Caco-2 (cell line): ENCODE measurements around the gene FNDC5. TPM values are rescaled to one million over a fixed set of nuclear protein-coding genes. Genes with fewer than 3 reads are reported as not detected.

Experiments
- BruUV-seq: library from RNA; stranded (reverse); fragments of 400-500 nt; replicated peaks from 2 replicates; lab custom pipeline; 2021; lab: Mats Ljungman, UMichigan
- CTCF ChIA-PET: fragments of 300-600 bp; sonication (Branson Sonifier 250); formaldehyde crosslinking; loops from one replicate; lab custom pipeline; 2022; ENCODE audit warnings: antibody characterized with exemption; lab: Charles Lee
- POLR2A ChIA-PET: fragments of 300-600 bp; sonication (Branson Sonifier 250); formaldehyde crosslinking; loops from one replicate; lab custom pipeline; 2022; ENCODE audit warnings: antibody characterized with exemption; lab: Charles Lee
- DNase-seq, 2 experiments: peaks; one replicate each; pipeline versions ENCODE4 v3.0.0 to v3.0.0-alpha.2; 2020 to 2022
- H3K27me3 ChIP-seq: replicated peaks from 2 replicates; pipeline ENCODE4 v1.6.0; 2011; ENCODE audit warnings: low read length; ENCODE audit not compliant: control insufficient read depth, insufficient read depth
- H3K36me3 ChIP-seq: 2 replicates; pipeline ENCODE4 v1.5.1; 2011; ENCODE audit warnings: low read length; ENCODE audit not compliant: control insufficient read depth, insufficient read depth
- H3K4me1 ChIP-seq: fragments of 250-450 bp; sonication (Bioruptor Pico); 2 replicates; pipeline ENCODE4 v1.5.1; 2020; ENCODE audit warnings: mild to moderate bottlenecking
- H3K4me3 ChIP-seq: 2 replicates; pipeline ENCODE4 v1.5.1; 2011; ENCODE audit warnings: low read depth, mild to moderate bottlenecking, control low read depth, low read length
- H3K9me3 ChIP-seq: fragments of 250-450 bp; sonication (Bioruptor Pico); 2 replicates; pipeline ENCODE4 v1.5.1; 2020; ENCODE audit warnings: mild to moderate bottlenecking, moderate library complexity
- H3K27ac Mint-ChIP-seq: one replicate; pipeline ENCODE4 v1.8.0; 2022; ENCODE audit warnings: mixed read lengths; ENCODE audit not compliant: unreplicated experiment
- H3K27me3 Mint-ChIP-seq: one replicate; pipeline ENCODE4 v1.8.0; 2022; ENCODE audit warnings: mixed read lengths; ENCODE audit not compliant: insufficient read depth, unreplicated experiment
- H3K36me3 Mint-ChIP-seq: one replicate; pipeline ENCODE4 v1.8.0; 2022; ENCODE audit warnings: mild to moderate bottlenecking, mixed read lengths; ENCODE audit not compliant: insufficient read depth, unreplicated experiment
- H3K4me1 Mint-ChIP-seq: one replicate; pipeline ENCODE4 v1.8.0; 2022; ENCODE audit warnings: low read depth, mixed read lengths; ENCODE audit not compliant: unreplicated experiment
- H3K4me3 Mint-ChIP-seq: one replicate; pipeline ENCODE4 v1.8.0; 2022; ENCODE audit warnings: mild to moderate bottlenecking, moderate library complexity, mixed read lengths; ENCODE audit not compliant: unreplicated experiment
- H3K9me3 Mint-ChIP-seq: one replicate; pipeline ENCODE4 v1.8.0; 2022; ENCODE audit warnings: mixed read lengths; ENCODE audit not compliant: unreplicated experiment
- intact Hi-C: fragments of 100-400 bp; cut with micrococcal nuclease; formaldehyde crosslinking; loops from one replicate; pipeline ENCODE4 v1.10.0; 2022; ENCODE audit not compliant: unreplicated experiment
- total RNA-seq: library from RNA; stranded (reverse); gene quantifications from 2 replicates; pipeline ENCODE4 v1.2.3, GENCODE V29; 2022
- TF ChIP-seq, protein P1 (sequence below), 2 experiments: fragments of 200-600 bp in 1 of 2; IDR thresholded peaks; 1 replicate in 1 of 2; 2 replicates in 1 of 2; pipeline versions ENCODE4 v1.5.1 to v1.8.0; 2011 to 2022; ENCODE audit warnings: antibody characterized with exemption in 1 of 2, control low read depth in 1 of 2, inconsistent platforms in 1 of 2, low read depth in 1 of 2, low read length in 1 of 2, mild to moderate bottlenecking in 1 of 2, moderate library complexity in 1 of 2; ENCODE audit not compliant: insufficient read depth in 1 of 2, severe bottlenecking in 1 of 2, unreplicated experiment in 1 of 2

FNDC5 gene
- total RNA-seq, 1 experiment from 2014 or later = 1.1 TPM

DNA sequence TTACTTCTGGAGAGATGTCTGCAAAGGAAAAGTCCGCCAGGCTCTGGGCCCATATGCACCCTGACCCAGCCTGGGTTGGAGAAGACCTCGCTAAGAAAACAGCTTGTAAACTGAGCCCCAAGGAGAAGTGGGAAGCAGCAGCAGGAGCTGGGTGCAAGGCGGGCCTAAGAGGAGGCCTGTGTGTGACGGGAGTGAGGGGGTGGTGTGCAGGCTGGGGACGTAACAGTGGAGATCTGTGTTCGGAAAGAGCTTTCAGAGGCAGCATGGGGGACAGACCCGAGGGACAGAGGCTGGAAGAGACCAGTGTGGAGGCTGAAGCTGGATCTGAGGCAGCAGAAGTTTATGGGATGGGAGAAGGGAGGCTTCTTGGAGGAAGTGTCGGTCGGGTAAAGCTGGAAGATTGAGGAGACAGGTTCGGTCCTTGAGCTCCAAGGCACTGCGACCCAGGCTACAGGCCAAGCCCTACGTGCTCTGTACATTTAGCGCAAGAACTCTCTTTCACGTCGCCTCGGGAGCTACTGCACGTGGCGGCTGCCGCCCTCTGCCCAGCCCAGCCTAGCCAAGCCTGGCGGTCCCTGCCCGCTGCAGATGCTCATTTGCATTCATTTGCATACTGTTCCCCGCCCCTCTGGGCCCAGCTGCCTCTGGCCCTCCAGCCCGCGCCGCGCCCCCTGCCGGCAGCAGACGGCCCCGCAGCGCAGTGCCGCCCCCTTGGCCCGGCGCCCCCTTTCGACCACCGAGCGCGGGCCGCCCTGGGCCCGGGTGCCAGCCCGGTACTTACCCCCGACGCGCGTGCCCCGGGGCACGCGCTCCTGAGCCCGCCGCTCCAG lies 21.9 kb upstream of the FNDC5 start:
- peak overlapping the region; percentile 73 for H3K4me3 Mint-ChIP-seq

DNA sequence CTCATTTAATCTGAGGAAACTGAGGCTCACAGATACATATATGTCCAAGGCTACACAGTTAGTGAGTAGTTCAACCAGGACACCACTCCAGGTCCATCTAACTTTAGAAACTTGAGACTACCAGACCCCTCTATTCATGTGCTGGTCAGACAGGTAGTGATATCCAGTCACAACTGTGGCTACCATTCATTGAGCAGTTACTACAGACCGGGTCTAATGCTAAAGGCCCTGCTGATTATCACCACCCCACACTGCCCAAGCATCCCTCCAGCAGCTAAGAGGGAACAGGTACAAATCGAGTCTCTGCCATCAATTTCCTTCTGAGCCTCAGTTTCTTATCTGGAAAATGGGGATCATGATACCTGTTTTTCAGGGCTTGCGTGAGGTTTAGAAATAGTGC lies 20.9 kb upstream of the FNDC5 start:
- ChIA-PET CTCF (no interaction called here), POLR2A (no interaction called here)
- no peaks in the 10 kb centered on the region for H3K9me3 ChIP-seq
- no peaks in the 10 kb centered on the region for H3K4me1 ChIP-seq
- Mint-ChIP-seq H3K27ac (no peak overlapping the region), H3K4me3 (peak overlapping the region; percentile 73), H3K27me3 (peaks cover 3% of the 10 kb centered on the region), H3K4me1 (peaks cover 8% of the 10 kb centered on the region), H3K9me3 (no peaks in the 10 kb centered on the region), H3K36me3 (peaks cover 6% of the 10 kb centered on the region)
- TF ChIP-seq, protein P1, sequence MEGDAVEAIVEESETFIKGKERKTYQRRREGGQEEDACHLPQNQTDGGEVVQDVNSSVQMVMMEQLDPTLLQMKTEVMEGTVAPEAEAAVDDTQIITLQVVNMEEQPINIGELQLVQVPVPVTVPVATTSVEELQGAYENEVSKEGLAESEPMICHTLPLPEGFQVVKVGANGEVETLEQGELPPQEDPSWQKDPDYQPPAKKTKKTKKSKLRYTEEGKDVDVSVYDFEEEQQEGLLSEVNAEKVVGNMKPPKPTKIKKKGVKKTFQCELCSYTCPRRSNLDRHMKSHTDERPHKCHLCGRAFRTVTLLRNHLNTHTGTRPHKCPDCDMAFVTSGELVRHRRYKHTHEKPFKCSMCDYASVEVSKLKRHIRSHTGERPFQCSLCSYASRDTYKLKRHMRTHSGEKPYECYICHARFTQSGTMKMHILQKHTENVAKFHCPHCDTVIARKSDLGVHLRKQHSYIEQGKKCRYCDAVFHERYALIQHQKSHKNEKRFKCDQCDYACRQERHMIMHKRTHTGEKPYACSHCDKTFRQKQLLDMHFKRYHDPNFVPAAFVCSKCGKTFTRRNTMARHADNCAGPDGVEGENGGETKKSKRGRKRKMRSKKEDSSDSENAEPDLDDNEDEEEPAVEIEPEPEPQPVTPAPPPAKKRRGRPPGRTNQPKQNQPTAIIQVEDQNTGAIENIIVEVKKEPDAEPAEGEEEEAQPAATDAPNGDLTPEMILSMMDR (IDR thresholded peaks at IDR 0.05; ENCODE audit: insufficient read depth in 1 of 2, low read depth in 1 of 2, low read length in 1 of 2, severe bottlenecking in 1 of 2, unreplicated experiment in 1 of 2) = no peak
- no peaks in the 10 kb centered on the region for H3K27me3 ChIP-seq
- DNase-seq = no peak
- H3K36me3 ChIP-seq = no peaks in the 10 kb centered on the region
- no peak overlapping the region for H3K4me3 ChIP-seq
- BruUV-seq = no TSS peak
- intact Hi-C loops = no loop called here

More for the DNA sequence above, 21.9 kb upstream of the FNDC5 start:
- TF ChIP-seq, protein P1 (IDR thresholded peaks at IDR 0.05; ENCODE audit: insufficient read depth in 1 of 2, low read depth in 1 of 2, low read length in 1 of 2, severe bottlenecking in 1 of 2, unreplicated experiment in 1 of 2) = peak in 1 of 2 experiments; percentile 61
- Histone ChIP-seq H3K4me1 (no peaks in the 10 kb centered on the region), H3K4me3 (peak overlapping the region; percentile 35), H3K9me3 (no peaks in the 10 kb centered on the region), H3K36me3 (no peaks in the 10 kb centered on the region), H3K27me3 (no peaks in the 10 kb centered on the region)
- peak in 1 of 2 experiments; percentile 62 for DNase-seq
- ChIA-PET POLR2A (interaction anchor here (0.5 kb wide), 1 partner anchor 78 kb away, joined by 3 read pairs; no protein-coding TSS in a partner anchor), CTCF (interaction anchor here (0.6 to 1.0 kb wide), 3 partner anchors 15 to 203 kb away, joined by 3 to 4 read pairs (median 3); no protein-coding TSS in a partner anchor)
- Mint-ChIP-seq H3K27me3 (peaks cover 2% of the 10 kb centered on the region), H3K4me1 (peaks cover 8% of the 10 kb centered on the region), H3K36me3 (peaks cover 6% of the 10 kb centered on the region), H3K27ac (no peak overlapping the region), H3K9me3 (no peaks in the 10 kb centered on the region)
- intact Hi-C loops = no loop called here
- no TSS peak for BruUV-seq

DNA sequence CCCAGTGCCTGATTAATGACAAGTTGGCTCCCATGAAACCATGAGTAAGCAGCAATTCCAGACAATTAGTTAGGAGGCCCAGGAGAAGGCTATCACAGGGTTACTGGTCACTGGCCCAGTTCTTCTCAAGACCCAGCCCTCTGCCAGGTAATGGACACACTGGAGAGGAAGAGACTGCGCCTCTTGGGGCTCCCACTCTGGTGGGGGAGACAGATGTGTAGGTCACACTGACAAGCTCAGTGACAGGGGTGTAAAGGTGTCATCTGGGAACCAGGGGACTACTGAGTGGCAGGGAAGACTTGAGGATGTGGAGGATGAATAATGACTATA lies 20.5 kb upstream of the FNDC5 start:
- no peak for DNase-seq
- Mint-ChIP-seq H3K36me3 (peaks cover 6% of the 10 kb centered on the region), H3K27me3 (peaks cover 3% of the 10 kb centered on the region), H3K4me3 (no peak overlapping the region), H3K27ac (no peak overlapping the region), H3K9me3 (no peaks in the 10 kb centered on the region), H3K4me1 (peaks cover 8% of the 10 kb centered on the region)
- no peaks in the 10 kb centered on the region for H3K27me3 ChIP-seq
- no peaks in the 10 kb centered on the region for H3K9me3 ChIP-seq
- POLR2A ChIA-PET = no interaction called here
- CTCF ChIA-PET = no interaction called here
- H3K36me3 ChIP-seq = no peaks in the 10 kb centered on the region
- H3K4me3 ChIP-seq = no peak overlapping the region
- H3K4me1 ChIP-seq = no peaks in the 10 kb centered on the region
- no TSS peak for BruUV-seq
- intact Hi-C loops = no loop called here
- TF ChIP-seq, protein P1 (IDR thresholded peaks at IDR 0.05; ENCODE audit: insufficient read depth in 1 of 2, low read depth in 1 of 2, low read length in 1 of 2, severe bottlenecking in 1 of 2, unreplicated experiment in 1 of 2) = no peak
